ENCODE results near the gene SMIM26. TPM values are rescaled to one million over a fixed set of nuclear protein-coding genes. Genes with fewer than 3 reads are reported as not detected.

SMIM26 gene
- total RNA-seq, 6 donors from 2014 or later: 12.5 to 81.3 (median 63.7) TPM

- Histone ChIP-seq H3K27me3 (no peaks in the 10 kb centered on the region), H3K9me3 (no peaks in the 10 kb centered on the region), H3K4me3 (no peak overlapping the region), H3K4me1 (peaks cover 6 to 15% (median 11%) of the 10 kb centered on the region in 4 donors), H3K36me3 (peaks cover 0 to 25% (median 13%) of the 10 kb centered on the region in 4 donors), H3K27ac (no peak overlapping the region)
- WGBS, 2 donors: 84 to 93% methylated on average over 2 of the region's 2 CpGs
- DNase-seq (no peak), ATAC-seq (ENCODE audit: low FRiP score in 2 of 2) (no peak)
- TF ChIP-seq POLR2AphosphoS5 (IDR thresholded peaks at IDR 0.05) (no peak), POLR2A (IDR thresholded peaks at IDR 0.05) (no peak), EP300 (IDR thresholded peaks at IDR 0.05) (no peak), CTCF (IDR thresholded peaks at IDR 0.05) (no peak)
Measured at GRCh38 chr20:18571578-18571977, 4.3 kb downstream of the SMIM26 start.

- H3K36me3 ChIP-seq: no peaks in the 10 kb centered on the region
- DNase-seq (no peak), ATAC-seq (ENCODE audit: low FRiP score in 2 of 2) (no peak)
- H3K4me3 ChIP-seq: no peak overlapping the region
- 82 to 93% methylated on average over 6 of the region's 6 CpGs for WGBS, 2 donors
- H3K27me3 ChIP-seq: no peaks in the 10 kb centered on the region
- H3K9me3 ChIP-seq: no peaks in the 10 kb centered on the region
- H3K4me1 ChIP-seq: no peaks in the 10 kb centered on the region
- no peak overlapping the region for H3K27ac ChIP-seq
- TF ChIP-seq EP300 (IDR thresholded peaks at IDR 0.05): no peak
- TF ChIP-seq POLR2A (IDR thresholded peaks at IDR 0.05): no peak
- TF ChIP-seq POLR2AphosphoS5 (IDR thresholded peaks at IDR 0.05): no peak
- no peak for TF ChIP-seq CTCF (IDR thresholded peaks at IDR 0.05)
Measured at GRCh38 chr20:18577942-18578341, 10.7 kb downstream of the SMIM26 start.

- Histone ChIP-seq H3K4me3 (no peak overlapping the region), H3K9me3 (no peaks in the 10 kb centered on the region), H3K36me3 (no peaks in the 10 kb centered on the region), H3K27me3 (no peaks in the 10 kb centered on the region), H3K27ac (no peak overlapping the region), H3K4me1 (no peaks in the 10 kb centered on the region)
- WGBS, 2 donors: 50 to 63% methylated on average over 6 of the region's 6 CpGs
- ATAC-seq (ENCODE audit: low FRiP score in 2 of 2): no peak
- no peak for TF ChIP-seq POLR2AphosphoS5 (IDR thresholded peaks at IDR 0.05)
- TF ChIP-seq POLR2A (IDR thresholded peaks at IDR 0.05): no peak
- no peak for TF ChIP-seq CTCF (IDR thresholded peaks at IDR 0.05)
- no peak for TF ChIP-seq EP300 (IDR thresholded peaks at IDR 0.05)
- no peak for DNase-seq
Measured at GRCh38 chr20:18578581-18578980, 11.3 kb downstream of the SMIM26 start.

- Histone ChIP-seq H3K27ac (no peak overlapping the region), H3K9me3 (no peaks in the 10 kb centered on the region), H3K4me3 (no peak overlapping the region), H3K36me3 (no peaks in the 10 kb centered on the region), H3K27me3 (no peaks in the 10 kb centered on the region), H3K4me1 (no peaks in the 10 kb centered on the region)
- TF ChIP-seq EP300 (IDR thresholded peaks at IDR 0.05) (no peak), POLR2A (IDR thresholded peaks at IDR 0.05) (no peak), CTCF (IDR thresholded peaks at IDR 0.05) (no peak), POLR2AphosphoS5 (IDR thresholded peaks at IDR 0.05) (no peak)
- WGBS, 2 donors: 83 to 97% methylated on average over 4 of the region's 4 CpGs
- no peak for DNase-seq
- no peak for ATAC-seq (ENCODE audit: low FRiP score in 2 of 2)
Measured at GRCh38 chr20:18580012-18580411, 12.8 kb downstream of the SMIM26 start.

GRCh38 chr20:18585134-18585533, 17.9 kb downstream of the SMIM26 start:
- 88 to 94% methylated on average over 2 of the region's 2 CpGs for WGBS, 2 donors
- no peak overlapping the region for H3K27ac ChIP-seq

More at GRCh38 chr20:18585134-18585533, 17.9 kb downstream of the SMIM26 start:
- Histone ChIP-seq H3K4me1 (peaks cover 12 to 17% (median 14%) of the 10 kb centered on the region in 4 donors), H3K36me3 (no peaks in the 10 kb centered on the region), H3K4me3 (no peak overlapping the region), H3K9me3 (no peaks in the 10 kb centered on the region), H3K27me3 (no peaks in the 10 kb centered on the region)
- DNase-seq: no peak
- ATAC-seq (ENCODE audit: low FRiP score in 2 of 2): no peak
- TF ChIP-seq EP300 (IDR thresholded peaks at IDR 0.05): no peak
- no peak for TF ChIP-seq POLR2A (IDR thresholded peaks at IDR 0.05)
- TF ChIP-seq POLR2AphosphoS5 (IDR thresholded peaks at IDR 0.05): no peak

Data from upper lobe of left lung (tissue), 6 donors.